HG03097 (cell line): Measurements from ENCODE around the gene PLIN5.

Experiments
- ATAC-seq: cut with Tn5 transposase; IDR thresholded peaks from one replicate; pipeline ENCODE4 v1.9.1; 2021; ENCODE audit not compliant: unreplicated experiment, low FRiP score

The PLIN5 gene

DNA sequence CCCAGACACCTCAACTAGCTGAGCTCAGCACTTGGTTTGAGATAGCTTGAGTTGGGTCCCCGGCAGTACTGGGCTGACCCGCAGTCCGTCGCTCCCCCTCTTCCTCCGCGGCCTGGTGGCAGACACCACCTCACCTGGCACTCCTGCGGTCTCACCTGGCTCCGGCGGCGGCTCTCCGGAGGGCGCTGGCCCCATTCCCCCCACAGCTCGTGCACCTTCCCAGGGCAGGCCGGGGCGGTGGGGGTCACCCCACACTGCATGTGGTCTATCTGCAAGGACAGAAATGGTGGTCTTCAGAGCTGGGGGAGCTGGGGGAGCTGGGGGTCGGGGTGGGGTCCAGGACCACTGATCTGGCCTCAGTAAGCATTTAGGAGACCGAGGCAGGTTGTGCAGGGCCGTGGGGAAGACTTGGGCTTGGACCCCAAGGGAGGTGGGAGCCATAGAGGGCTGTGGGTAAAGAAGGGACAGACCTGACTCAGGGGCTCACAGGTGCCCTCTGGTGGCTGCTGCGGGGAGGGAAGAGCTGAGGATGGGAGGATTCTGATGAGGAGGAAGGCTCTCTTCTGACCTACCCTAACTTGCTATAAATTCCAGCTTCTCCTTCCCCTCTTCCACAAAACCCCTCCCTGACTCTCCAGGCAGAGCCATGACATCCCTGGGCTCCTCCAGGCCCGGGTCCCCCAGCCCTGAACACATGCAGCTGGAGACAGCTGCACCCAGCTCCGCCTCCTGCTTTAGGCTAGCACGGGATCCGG, 10.0 kb downstream of the PLIN5 start:
- no peak for ATAC-seq

DNA sequence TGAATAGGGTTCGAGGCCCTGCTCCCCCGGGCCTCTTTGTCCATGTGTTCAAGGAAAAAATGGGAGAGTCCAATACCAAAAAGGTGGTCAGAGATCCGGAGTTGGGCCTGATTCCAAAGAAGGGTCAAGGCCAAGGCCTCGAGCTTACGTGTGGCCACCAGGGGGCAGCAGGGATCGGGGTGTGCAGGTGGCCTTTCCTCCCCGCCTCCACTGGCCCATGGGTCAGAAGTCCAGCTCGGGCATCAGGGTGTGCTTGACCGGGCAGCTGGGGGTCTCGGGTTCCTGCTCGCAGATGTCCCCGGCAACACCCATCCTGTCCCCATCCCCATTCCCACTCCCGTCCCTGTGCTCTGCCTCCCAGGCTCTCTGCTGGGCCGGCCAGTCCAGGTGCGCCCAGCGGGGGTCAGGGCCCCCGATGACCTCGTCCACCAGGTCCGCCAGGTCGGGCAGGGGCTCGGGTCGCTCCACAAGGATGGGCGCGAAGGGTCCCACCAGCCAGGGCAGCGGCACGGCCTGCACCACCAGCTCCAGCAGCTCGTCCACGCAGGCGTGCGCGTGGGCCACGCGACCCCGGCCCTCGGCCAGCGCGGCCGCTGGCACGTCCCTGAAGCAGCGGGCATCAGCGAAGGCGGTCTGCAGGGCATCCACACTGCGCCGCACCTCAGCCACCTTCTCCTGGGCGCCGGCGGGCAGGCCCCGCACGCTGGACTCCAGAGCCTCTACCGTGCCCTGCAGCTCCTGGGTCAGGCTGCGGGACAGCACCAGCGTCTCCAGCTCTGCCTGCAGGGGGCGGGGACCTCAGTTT, 11.5 kb downstream of the PLIN5 start:
- no peak for ATAC-seq

DNA sequence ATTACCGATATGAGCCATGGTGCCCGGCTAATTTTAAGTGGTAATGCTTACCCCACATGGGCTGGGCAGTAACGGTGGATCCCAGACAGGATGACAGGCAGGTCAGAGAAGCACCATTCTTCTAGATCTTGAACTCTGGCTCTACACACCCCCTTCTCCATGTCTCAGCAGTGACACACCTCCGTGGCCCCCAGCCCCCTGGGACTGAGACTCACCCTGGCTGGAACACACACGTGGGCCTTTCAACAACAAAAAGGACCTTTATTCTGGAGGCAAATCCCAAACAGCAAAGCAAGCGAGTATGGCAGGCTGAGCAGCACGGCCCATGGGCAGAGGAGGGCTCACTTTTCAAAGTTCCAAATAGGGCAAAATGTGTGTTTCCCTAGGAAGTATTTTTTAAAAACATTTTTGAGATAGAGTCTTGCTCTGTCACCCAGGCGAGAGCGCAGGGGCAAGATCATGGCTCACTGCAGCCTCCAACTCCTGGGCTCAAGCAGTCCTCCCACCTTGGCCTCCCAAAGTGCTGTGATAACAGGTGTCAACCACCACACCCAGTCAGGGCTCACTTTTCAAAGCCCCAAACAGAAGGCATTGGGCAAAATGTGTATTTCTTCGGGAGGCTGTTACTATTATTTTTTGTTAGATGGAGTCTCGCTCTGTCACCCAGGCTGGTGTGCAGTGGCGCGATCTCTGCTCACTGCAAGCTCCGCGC, 12.6 kb downstream of the PLIN5 start:
- ATAC-seq, result no peak

DNA sequence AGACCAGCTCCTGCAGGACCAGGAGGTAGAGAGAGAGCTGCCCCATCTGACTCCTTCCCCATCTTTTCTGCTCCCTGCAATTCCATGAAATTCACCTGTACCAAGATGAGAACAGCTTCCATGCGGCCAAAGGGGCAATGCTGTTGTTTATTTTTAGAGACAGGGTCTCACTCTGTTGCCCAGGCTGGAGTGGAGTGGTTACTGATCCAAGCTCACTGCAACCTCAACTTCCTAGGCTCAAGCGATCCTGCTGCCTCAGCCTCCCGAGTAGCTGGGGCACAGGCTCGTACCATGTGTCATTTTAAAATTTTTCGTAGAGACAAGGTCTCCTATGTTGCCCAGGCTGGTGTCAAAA, 13.2 kb downstream of the PLIN5 start:
- ATAC-seq, result no peak

DNA sequence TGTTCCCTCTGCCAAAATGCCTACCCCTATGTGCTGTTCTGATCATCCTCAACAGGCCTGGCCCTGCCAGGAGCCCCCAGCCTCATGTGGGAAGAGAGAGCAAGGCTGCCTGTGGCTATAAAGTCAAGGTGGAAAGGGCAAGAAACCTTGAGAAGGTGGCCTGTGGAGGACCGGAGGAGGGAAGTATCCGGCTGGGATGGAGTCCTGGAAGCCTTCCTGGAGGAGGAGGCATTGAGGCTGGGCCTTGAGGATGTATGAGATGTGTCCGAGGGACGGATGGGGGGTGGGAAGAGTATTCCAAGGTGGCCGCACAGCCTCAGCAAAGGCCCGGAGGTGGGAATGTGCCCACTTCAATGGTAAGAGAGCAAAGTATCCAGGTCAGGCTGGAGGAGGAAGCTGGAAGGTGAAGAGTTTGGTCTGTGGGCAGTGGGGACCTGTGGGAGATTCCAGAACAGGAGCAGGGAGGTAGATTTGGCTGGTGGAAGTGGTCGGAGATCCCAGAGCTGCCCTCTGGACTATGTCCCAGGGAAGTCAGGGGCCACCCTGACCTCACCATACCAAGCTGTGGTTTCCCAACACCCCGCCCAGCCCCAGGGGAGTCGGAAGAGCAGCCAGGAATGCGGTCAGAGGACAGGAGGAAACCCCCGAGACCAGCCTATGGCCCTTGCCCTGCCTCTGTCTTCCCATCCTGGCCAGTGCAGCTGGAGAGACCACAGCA, 13.7 kb downstream of the PLIN5 start:
- ATAC-seq, result no peak

DNA sequence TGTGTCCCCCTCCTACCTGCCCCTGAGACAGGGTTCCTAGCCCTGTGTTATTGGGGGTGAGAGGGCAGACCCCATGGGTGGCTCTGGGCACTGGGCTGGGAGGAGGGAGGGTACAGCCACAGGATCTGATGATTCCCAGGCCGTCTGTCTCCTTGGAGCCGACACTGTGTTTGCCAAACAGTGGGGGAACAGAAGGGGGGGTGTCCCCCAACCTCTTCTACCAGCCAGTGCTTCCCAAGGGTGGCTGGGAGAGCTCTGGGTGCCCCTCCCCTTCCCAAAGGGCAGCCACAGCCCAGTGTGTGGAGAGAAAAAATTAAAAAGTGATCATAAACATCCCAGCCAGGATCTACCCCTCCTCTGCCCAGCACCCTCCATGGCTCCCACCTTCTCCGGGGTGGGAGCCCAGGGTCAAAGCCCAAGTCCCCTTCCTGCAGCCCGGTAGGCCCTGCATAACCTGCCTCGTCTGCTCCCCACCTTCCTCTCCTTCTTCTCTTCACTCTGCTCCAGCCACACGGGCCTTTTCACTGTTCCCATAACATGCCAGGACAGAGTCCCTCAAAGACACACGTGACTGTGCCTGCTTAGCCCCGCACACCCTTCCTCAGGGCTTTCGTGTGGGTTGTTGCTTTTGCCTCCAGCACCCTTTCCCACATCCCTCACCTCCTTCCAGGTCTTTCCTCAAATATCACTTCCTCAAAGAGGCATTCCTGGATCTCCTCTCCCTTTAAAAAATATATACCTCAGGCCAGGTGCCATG, 15.3 kb downstream of the PLIN5 start:
- ATAC-seq, result no peak

DNA sequence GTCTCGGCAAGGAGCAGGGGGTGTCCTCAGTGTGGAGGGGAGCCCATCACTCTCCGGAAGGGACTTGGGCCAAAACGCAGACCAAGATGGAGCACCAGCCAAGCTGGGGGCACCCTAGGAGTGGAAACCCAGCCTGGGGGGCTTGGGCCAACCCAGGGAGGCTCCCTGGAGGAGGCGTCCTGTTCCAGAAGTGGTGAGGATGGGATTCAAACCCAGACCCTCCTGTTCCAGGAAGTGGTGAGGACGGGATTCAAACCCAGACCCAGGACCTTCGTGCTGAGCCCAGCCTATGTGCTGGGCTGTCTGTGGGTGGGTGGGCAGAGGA, 15.9 kb downstream of the PLIN5 start:
- ATAC-seq, result no peak

DNA sequence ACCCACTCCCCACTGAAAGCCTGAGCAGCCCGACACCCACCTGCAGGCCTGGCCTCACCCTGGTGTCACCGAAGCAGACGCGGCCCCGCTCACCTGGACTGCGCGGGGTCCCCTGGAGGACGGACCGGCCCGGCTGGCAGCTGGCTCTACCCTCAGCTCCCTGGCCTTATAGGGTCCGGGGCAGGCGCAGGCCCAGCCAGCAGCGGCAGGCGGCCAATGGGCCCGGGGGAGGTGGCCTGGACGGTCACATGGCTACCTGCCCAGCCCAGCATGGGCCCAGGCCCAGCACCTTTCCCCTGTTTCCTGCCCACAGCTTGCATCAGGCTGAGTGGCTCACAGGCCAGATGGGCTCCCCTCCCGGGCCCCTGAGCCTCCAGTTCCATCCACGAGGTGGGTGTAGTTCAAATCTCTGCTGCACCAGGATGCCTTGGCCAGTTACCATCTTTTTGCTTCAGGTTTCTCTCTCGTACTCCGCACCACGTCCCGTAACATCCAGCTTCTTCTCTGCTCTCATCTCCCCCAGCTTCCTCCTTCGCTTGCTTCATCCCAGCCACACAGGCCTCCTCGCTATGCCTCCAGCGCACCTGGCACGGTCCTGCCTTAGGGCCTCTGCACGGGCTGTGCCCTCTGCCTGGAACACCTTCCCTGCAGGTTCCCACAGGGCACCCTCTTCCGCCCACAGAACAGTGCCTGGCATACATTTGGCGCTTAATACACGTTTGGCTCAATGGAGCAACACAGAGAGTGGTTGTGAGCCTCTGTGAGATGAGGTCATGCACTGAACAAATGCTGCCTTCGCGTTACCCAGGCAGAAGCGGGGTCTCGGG, 16.5 kb downstream of the PLIN5 start, which contains the start of gene PLIN4:
Gene PLIN4, minus strand, starts transcription at position 142 of the 827 bp plus-strand sequence. CDS start 214 bp downstream, outside the sequence.
- no peak for ATAC-seq

DNA sequence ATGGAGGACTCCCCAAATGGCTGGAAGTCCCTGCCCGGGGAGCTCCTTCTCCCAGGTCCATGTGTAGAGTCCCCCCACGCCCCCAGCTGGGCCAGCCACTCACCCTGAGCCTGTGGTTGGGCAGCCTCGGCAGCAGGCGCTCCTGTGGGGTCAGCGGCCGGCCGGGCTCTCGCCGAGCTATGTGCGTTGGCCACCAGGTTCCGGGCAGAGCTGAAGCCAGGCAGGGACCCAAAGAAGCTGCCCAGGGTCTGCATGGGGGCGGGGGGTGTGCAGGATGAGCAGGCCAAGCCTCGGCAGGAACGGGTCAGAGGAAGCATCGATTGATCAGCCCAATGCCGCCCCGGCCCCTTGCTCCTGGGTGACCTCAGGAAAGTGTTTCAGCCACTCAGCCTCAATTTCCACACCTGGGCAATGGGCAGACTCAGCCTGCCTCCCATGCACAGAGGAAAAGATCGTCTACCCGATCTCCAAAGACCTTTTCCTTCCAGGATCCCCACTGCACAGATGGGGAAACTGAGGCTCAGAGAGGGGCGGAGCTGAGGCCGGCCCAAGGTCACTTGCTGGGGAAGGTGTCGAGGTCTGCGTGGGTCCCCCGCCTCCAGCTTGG, 17.5 kb downstream of the PLIN5 start:
- no peak for ATAC-seq

DNA sequence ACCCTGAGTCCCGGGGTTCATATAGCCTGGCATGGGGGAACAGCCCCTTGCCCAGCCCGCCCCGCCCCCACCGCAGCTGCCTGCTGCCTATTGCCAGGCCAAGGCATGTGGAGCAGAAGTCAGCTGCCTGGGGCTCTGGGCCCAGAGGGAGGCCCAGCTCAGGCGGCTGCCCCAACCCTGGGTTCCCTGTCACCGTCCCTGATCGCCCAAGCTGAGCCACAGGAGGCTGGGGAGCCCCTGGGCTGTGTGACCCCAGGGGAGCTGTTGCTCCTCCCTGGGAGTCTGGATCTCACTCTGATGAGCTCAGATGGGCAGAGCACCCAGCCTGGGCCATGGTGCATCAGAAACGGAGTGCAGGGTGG, 18.1 kb downstream of the PLIN5 start:
- no peak for ATAC-seq

DNA sequence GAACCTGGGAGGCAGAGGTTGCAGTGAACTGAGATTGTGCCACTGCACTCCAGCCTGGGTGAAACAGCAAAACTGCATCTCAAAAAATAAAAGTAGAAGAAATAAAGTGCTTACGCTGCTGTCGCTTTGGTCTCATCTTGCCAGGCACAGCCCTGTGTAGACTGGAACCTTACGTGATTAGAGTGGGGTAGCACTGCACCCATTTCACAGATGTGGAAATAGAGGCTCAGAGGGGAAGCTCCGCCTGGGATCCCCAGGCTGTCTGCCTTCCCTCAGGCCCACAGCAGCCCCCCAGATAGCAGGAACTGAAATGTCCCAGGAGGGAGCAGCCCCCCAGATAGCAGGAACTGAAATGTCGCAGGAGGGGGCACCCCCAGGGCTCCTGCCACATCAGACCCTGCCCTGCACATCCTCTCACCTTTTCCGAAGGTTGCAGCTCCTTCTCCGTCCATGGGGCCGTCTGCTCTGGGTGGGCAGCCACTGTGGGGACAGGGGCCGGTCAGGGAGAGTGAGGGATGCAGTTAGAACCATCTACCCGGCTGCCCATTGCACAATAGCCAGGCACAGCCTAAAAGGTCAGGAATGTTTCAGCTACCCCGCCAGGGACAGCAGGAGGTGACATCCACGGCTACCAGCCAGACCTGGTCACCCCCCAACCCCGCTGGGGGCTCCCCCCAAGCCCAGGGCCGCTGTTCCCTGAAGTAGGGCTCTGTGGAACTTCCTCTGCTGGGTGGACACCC, 18.7 kb downstream of the PLIN5 start:
- no peak for ATAC-seq

DNA sequence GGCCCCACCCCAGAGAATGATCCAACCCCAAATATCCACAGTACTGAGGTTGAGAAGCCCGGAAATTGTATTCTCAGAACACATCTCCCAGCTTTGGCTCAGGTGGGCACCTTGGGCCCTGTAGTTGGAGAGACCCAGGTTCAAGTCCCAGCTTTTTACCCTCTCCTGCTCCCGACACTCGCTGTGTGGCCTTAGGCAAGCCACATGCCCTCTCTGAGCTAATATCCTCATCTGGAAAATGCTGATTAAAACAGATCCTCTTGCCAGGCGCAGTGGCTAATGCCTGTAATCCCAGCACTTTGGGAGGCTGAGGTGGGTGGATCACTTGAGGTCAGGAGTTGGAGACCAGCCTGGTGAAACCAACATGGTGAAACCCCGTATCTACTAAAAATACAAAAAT, 19.3 kb downstream of the PLIN5 start:
- ATAC-seq, result no peak

DNA sequence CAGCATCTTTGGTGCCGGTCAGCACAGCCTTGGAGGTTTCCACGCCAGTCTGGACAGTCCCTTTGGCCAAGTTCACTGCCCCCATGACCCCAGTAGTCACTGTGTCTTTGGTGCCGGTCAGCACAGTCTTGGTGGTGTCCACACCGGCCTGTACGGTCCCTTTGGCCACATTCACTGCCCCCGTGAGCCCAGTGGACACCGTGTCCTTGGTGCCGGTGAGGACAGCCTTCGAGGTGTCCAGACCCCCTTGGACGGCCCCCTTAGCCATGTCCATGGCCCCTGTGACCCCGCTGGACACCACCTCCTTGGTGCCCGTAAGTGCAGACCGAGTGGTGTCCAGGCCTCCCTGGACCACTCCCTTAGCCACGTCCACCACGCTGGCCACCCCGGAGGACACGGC, 21.8 kb downstream of the PLIN5 start:
- no peak for ATAC-seq

DNA sequence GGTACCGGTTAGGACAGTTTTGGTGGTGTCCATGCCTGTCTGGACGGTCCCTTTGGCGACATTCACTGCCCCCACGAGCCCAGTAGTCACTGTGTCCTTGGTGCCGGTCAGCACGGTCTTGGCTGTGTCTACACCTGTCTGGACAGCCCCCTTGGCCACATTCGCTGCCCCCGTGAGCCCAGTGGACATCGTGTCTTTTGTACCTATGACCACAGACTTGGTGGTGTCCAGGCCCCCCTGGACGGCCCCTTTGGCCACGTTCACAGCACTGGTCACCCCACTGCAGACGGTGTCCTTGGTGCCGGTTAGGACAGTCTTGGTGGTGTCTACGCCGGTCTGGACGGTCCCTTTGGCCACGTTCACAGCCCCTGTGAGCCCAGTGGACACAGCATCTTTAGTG, 23.0 kb downstream of the PLIN5 start:
- ATAC-seq, result no peak

DNA sequence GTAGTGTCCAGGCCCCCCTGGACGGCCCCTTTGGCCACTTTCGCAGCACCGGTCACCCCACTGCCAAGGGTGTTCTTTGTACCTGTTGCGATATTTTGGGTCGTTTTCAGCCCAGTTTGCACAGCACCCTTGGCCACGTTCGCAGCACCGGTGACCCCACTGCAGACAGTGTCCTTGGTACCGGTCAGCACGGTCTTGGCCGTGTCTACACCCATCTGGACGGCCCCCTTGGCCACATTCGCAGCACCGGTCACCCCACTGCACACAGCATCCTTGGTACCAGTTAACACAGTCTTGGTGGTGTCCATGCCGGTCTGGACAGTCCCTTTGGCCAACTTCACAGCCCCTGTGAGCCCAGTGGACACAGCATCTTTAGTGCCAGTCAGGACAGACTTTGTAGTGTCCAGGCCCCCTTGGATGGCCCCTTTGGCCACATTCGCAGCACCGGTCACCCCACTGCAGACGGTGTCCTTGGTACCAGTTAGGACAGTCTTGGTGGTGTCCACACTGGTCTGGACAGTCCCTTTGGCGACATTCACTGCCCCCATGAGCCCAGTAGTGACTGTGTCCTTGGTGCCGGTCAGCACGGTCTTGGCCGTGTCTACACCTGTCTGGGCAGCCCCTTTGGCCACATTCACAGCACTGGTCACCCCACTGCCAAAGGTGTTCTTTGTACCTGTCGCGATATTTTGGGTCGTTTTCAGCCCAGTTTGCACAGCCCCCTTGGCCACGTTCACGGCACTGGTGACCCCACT, 23.5 kb downstream of the PLIN5 start:
- ATAC-seq, result no peak

DNA sequence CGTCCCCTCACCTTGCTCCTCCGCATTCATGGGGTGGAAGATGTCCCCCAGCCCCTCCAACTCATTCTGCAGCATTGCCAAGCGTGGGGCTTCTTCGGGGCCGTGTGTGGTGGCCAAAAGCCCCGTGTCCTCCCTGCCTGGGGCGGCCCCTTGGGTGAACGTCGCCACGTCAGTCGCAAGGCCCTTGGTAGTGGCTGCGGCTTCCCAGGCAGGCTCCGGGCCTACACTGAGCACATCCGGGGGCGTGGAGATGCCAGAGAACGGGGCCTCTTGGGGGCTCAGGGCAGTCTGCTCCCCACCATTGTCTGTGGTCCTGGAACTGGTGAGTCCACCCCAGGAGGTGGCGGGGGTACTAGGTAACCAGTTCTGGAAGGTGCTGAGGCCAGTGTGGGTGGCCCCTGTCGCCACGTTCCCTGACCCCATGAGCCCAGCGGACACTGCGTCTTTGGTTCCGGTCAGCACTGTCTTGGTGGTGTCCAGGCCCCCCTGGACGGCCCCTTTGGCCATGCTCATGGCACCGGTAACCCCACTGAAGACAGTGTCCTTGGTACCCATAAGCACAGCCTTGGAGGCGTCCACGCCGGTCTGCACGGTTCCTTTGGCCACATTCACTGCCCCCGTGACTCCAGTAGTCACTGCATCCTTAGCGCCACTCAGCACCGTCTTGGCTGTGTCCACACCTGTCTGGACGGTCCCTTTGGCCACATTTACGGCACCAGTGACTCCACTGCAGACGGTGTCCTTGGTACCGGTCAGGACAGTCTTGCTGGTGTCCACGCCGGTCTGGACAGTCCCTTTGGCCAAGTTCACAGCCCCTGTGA, 24.4 kb downstream of the PLIN5 start:
- no peak for ATAC-seq

DNA sequence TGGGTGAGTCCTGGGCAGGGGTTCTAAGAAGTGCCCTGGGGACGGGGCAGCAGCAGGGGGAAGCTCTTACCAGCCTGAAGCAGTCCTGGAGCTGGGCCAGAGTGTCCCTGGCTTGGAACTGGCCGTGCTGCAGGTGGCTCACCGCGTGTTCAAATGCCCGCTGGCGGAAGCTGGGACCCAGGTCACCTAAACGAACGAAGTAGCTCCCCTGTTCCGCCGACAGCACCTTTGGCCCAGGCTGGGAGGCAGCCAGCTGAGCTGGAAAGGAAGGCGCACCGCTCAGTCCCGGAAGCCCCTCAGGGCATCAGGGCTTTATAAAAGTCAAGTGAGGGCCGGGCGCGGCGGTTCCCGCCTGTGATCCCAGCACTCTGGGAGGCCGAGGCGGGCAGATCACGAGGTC, 26.3 kb downstream of the PLIN5 start:
- ATAC-seq, result no peak
